GM23338 (cell line): ENCODE results near the gene SRSF5. TPM values are rescaled to one million over a fixed set of nuclear protein-coding genes. Genes with fewer than 3 reads are reported as not detected.

Source experiments
- polyA plus RNA-seq: library from polyadenylated mRNA; unstranded; fragments of >200 nt; fragmentation: Nextera tagmentation; extraction: Ambion mirVana; gene quantifications from 2 replicates; pipeline ENCODE4 v1.2.1, GENCODE V29; 2016
- small RNA-seq: library from RNA; depleted of rRNA; stranded (forward); fragments of <200 nt; gene quantifications from one replicate; pipeline ENCODE3, GENCODE V24; 2014; ENCODE audit warnings: low replicate concordance
- total RNA-seq: library from RNA; depleted of rRNA; stranded (reverse); fragments of >200 nt; shearing (Covaris generic); gene quantifications from 2 replicates; pipeline ENCODE4 v1.2.3, GENCODE V29; 2014; rRNA removed

Gene SRSF5
- total and polyA plus RNA-seq, 2 experiments from 2014 or later = 172 to 389 TPM

Small RNAs within 50 kb of the gene (small RNA-seq; reads per million reads assigned to genes)
- gene RF00614 = not detected

Other genes starting within 250 kb of the SRSF5 start
- 0.66 and 1.7 TPM in 2 replicates for gene CCDC177, start 192.3 kb upstream of the SRSF5 start, total RNA-seq
- 0.18 and 0.38 TPM in 2 replicates for gene CCDC177, start 192.3 kb upstream of the SRSF5 start, polyA plus RNA-seq
- 3.4 and 4.5 TPM in 2 replicates for gene SUSD6, start 155.5 kb upstream of the SRSF5 start, total RNA-seq
- 2.8 and 3.3 TPM in 2 replicates for gene SUSD6, start 155.5 kb upstream of the SRSF5 start, polyA plus RNA-seq
- not detected in 2 replicates for gene SLC10A1, start 30.1 kb downstream of the SRSF5 start, total RNA-seq
- 0.10 TPM in 2 replicates for gene SLC10A1, start 30.1 kb downstream of the SRSF5 start, polyA plus RNA-seq
- 1.0 and 1.6 TPM in 2 replicates for gene SMOC1, start 112.3 kb downstream of the SRSF5 start, total RNA-seq
- 0.38 and 0.79 TPM in 2 replicates for gene SMOC1, start 112.3 kb downstream of the SRSF5 start, polyA plus RNA-seq